MCF 10A (cell line): Measurements from ENCODE around the gene SLC30A4. TPM values are rescaled to one million over a fixed set of nuclear protein-coding genes. Genes with fewer than 3 reads are reported as not detected.

Source experiments
- BruUV-seq: library from RNA; stranded (reverse); fragments of 400-500 nt; replicated peaks from 2 replicates; lab custom pipeline; 2021; lab: Mats Ljungman, UMichigan
- CTCF ChIA-PET: fragments of 300-600 bp; sonication (Branson Sonifier 250); formaldehyde crosslinking; extraction: SDS; loops from one replicate; lab custom pipeline; 2021; ENCODE audit warnings: antibody characterized with exemption, inconsistent platforms; lab: Yijun Ruan, JAX
- POLR2A ChIA-PET: fragments of 300-600, 350-650 bp; sonication (Branson Sonifier 250); formaldehyde crosslinking; extraction: SDS; loops from one replicate; lab custom pipeline; 2020; ENCODE audit warnings: antibody characterized with exemption, inconsistent platforms; lab: Yijun Ruan, JAX
- DNase-seq: peaks from one replicate; pipeline ENCODE4 v3.0.0-alpha.2; 2018; ENCODE audit not compliant: unreplicated experiment
- H3K27ac Mint-ChIP-seq: one replicate; pipeline ENCODE4 v1.8.0; 2022; ENCODE audit warnings: mild to moderate bottlenecking, low read depth, mixed read lengths; ENCODE audit not compliant: unreplicated experiment
- H3K27me3 Mint-ChIP-seq: one replicate; pipeline ENCODE4 v1.8.0; 2022; ENCODE audit warnings: mixed read lengths; ENCODE audit not compliant: insufficient read depth, unreplicated experiment
- H3K36me3 Mint-ChIP-seq: one replicate; pipeline ENCODE4 v1.8.0; 2022; ENCODE audit warnings: mild to moderate bottlenecking, moderate library complexity, mixed read lengths; ENCODE audit not compliant: insufficient read depth, unreplicated experiment
- H3K4me1 Mint-ChIP-seq: one replicate; pipeline ENCODE4 v1.8.0; 2022; ENCODE audit warnings: mixed read lengths; ENCODE audit not compliant: insufficient read depth, unreplicated experiment
- H3K4me3 Mint-ChIP-seq: one replicate; pipeline ENCODE4 v1.8.0; 2022; ENCODE audit warnings: mild to moderate bottlenecking, moderate library complexity, mixed read lengths; ENCODE audit not compliant: unreplicated experiment
- H3K9me3 Mint-ChIP-seq: one replicate; pipeline ENCODE4 v1.8.0; 2022; ENCODE audit warnings: mixed read lengths; ENCODE audit not compliant: unreplicated experiment
- CTCF ChIP-seq: fragments of 200-600 bp; IDR thresholded peaks from one replicate; pipeline ENCODE4 v1.8.0; 2022; ENCODE audit warnings: antibody characterized with exemption, mild to moderate bottlenecking; ENCODE audit not compliant: unreplicated experiment
- intact Hi-C: fragments of 100-400 bp; cut with micrococcal nuclease; formaldehyde crosslinking; loops from 2 replicates; pipeline ENCODE4 v1.14.1; 2022
- total RNA-seq: library from RNA; stranded (reverse); gene quantifications from 2 replicates; pipeline ENCODE4 v1.2.3, GENCODE V29; 2022

SLC30A4 gene
- total RNA-seq, 1 experiment from 2014 or later = 3.4 TPM

- no peak for DNase-seq
- POLR2A ChIA-PET = interaction anchor here (3.2 kb wide), 1 partner anchor 15 kb away, joined by 11 read pairs; no protein-coding TSS in a partner anchor
- Mint-ChIP-seq H3K27ac (no peak overlapping the region), H3K27me3 (no peaks in the 10 kb centered on the region), H3K36me3 (no peaks in the 10 kb centered on the region), H3K4me1 (peaks cover 30% of the 10 kb centered on the region), H3K4me3 (no peak overlapping the region), H3K9me3 (no peaks in the 10 kb centered on the region)
- TF ChIP-seq CTCF = no peak
- CTCF ChIA-PET = no interaction called here
- intact Hi-C loops = no loop called here
- BruUV-seq = no TSS peak
Observed at GRCh38 chr15:45441036-45441435, 81.5 kb downstream of the SLC30A4 start.

- intact Hi-C loops = no loop called here
- CTCF ChIA-PET = interaction anchor here (5.9 kb wide), 1 partner anchor 17 kb away, joined by 52 read pairs; no protein-coding TSS in a partner anchor
- TF ChIP-seq CTCF = no peak
- Mint-ChIP-seq H3K4me1 (peaks cover 16% of the 10 kb centered on the region), H3K4me3 (no peak overlapping the region), H3K27ac (no peak overlapping the region), H3K9me3 (no peaks in the 10 kb centered on the region), H3K36me3 (no peaks in the 10 kb centered on the region), H3K27me3 (no peaks in the 10 kb centered on the region)
- no TSS peak for BruUV-seq
- POLR2A ChIA-PET = no interaction called here
- DNase-seq = no peak
Observed at GRCh38 chr15:45439521-45440260, 82.9 kb downstream of the SLC30A4 start.

GRCh38 chr15:45435124-45435903 is 87.2 kb downstream of the SLC30A4 start:
- no peaks in the 10 kb centered on the region for H3K9me3 Mint-ChIP-seq
- ChIA-PET CTCF (interaction anchor here (5.9 kb wide), 1 partner anchor 22 kb away, joined by 52 read pairs; no protein-coding TSS in a partner anchor), POLR2A (no interaction called here)
- no peak for TF ChIP-seq CTCF
- H3K4me3 Mint-ChIP-seq = no peak overlapping the region
- DNase-seq = no peak
- no TSS peak for BruUV-seq
- peaks cover 3% of the 10 kb centered on the region for H3K4me1 Mint-ChIP-seq
- peaks cover 4% of the 10 kb centered on the region for H3K36me3 Mint-ChIP-seq
- H3K27ac Mint-ChIP-seq = no peak overlapping the region
- intact Hi-C loops = no loop called here
- H3K27me3 Mint-ChIP-seq = no peaks in the 10 kb centered on the region

- Mint-ChIP-seq H3K27ac (no peak overlapping the region), H3K36me3 (peaks cover 4% of the 10 kb centered on the region), H3K4me3 (no peak overlapping the region), H3K9me3 (no peaks in the 10 kb centered on the region), H3K27me3 (no peaks in the 10 kb centered on the region), H3K4me1 (peaks cover 3% of the 10 kb centered on the region)
- no TSS peak for BruUV-seq
- ChIA-PET POLR2A (interaction anchor here (1.2 kb wide), 1 partner anchor 9 kb away, joined by 3 read pairs; no protein-coding TSS in a partner anchor), CTCF (interaction anchor here (2.3 kb wide), 1 partner anchor 23 kb away, joined by 12 read pairs; no protein-coding TSS in a partner anchor)
- TF ChIP-seq CTCF = no peak
- DNase-seq = no peak
- intact Hi-C loops = no loop called here
Observed at GRCh38 chr15:45434078-45434567, 88.4 kb downstream of the SLC30A4 start.
